D341Med (cell line): ENCODE measurements around the gene BCAP31.
A peak's percentile ranks its signal among the peaks of the same experiment; 100 is the strongest.

ENCODE experiments used
- DNase-seq: peaks from one replicate; pipeline ENCODE4 v3.0.0; 2012; ENCODE audit warnings: low spot score

Gene BCAP31

GRCh38 chrX:153674219-153674851, 49.9 kb downstream of the BCAP31 start:
- DNase-seq: no peak

- DNase-seq: no peak
Observed at GRCh38 chrX:153673428-153674218, 50.6 kb downstream of the BCAP31 start, which contains the start of gene PNCK. PNCK (minus strand) TSS chrX:153673813; CDS start chrX:153673076, 737 bp downstream.

- DNase-seq: no peak
Observed at GRCh38 chrX:153672531-153673427, 51.4 kb downstream of the BCAP31 start.

- no peak for DNase-seq
Observed at GRCh38 chrX:153671589-153672530, 52.3 kb downstream of the BCAP31 start.

GRCh38 chrX:153670748-153671588, 53.2 kb downstream of the BCAP31 start:
- no peak for DNase-seq

GRCh38 chrX:153669901-153670731, 54.1 kb downstream of the BCAP31 start:
- no peak for DNase-seq

GRCh38 chrX:153669174-153669890, 54.9 kb downstream of the BCAP31 start:
- peak; percentile 77 for DNase-seq

- DNase-seq: no peak
Observed at GRCh38 chrX:153668423-153669173, 55.6 kb downstream of the BCAP31 start.

GRCh38 chrX:153667956-153668396, 56.2 kb downstream of the BCAP31 start:
- DNase-seq: peak; percentile 83

- DNase-seq: no peak
Observed at GRCh38 chrX:153667281-153667955, 56.8 kb downstream of the BCAP31 start.

GRCh38 chrX:153665726-153666306, 58.4 kb downstream of the BCAP31 start:
- DNase-seq: no peak

GRCh38 chrX:153662266-153662665, 61.9 kb downstream of the BCAP31 start:
- DNase-seq: no peak

GRCh38 chrX:153659268-153659667, 64.9 kb downstream of the BCAP31 start:
- DNase-seq: no peak

GRCh38 chrX:153657161-153657560, 67.0 kb downstream of the BCAP31 start:
- no peak for DNase-seq

- no peak for DNase-seq
Observed at GRCh38 chrX:153653556-153653955, 70.6 kb downstream of the BCAP31 start.

- DNase-seq: peak; percentile 28
Observed at GRCh38 chrX:153651540-153652079, 72.6 kb downstream of the BCAP31 start.

GRCh38 chrX:153650959-153651358, 73.2 kb downstream of the BCAP31 start:
- DNase-seq: peak; percentile 4
